WTC11 (cell line): Measurements from ENCODE around the gene DTWD2.

ENCODE experiments used
- CBFB ChIP-seq: sonication (generic); formaldehyde crosslinking; IDR thresholded peaks from 2 replicates; pipeline ENCODE4 v1.8.1; 2022; ENCODE audit warnings: mild to moderate bottlenecking, low read depth, missing genetic modification reagents
- ELF4 ChIP-seq: sonication (generic); formaldehyde crosslinking; IDR thresholded peaks from 2 replicates; pipeline ENCODE4 v1.8.1; 2022; ENCODE audit warnings: low read depth, mild to moderate bottlenecking, moderate library complexity, missing genetic modification reagents
- ETV6 ChIP-seq: sonication (generic); formaldehyde crosslinking; IDR thresholded peaks from 2 replicates; pipeline ENCODE4 v1.8.1; 2022; ENCODE audit warnings: mild to moderate bottlenecking, missing genetic modification reagents
- FOXP1 ChIP-seq: sonication (generic); formaldehyde crosslinking; IDR thresholded peaks from 2 replicates; pipeline ENCODE4 v1.8.0; 2022; ENCODE audit warnings: missing genetic modification reagents, mild to moderate bottlenecking, moderate library complexity, borderline replicate concordance
- GABPB1 ChIP-seq: sonication (generic); formaldehyde crosslinking; IDR thresholded peaks from 2 replicates; pipeline ENCODE4 v1.8.1; 2023; ENCODE audit warnings: mild to moderate bottlenecking, missing genetic modification reagents
- NFYB ChIP-seq: sonication (generic); formaldehyde crosslinking; conservative IDR thresholded peaks from 2 replicates; pipeline ENCODE4 v1.8.0; 2022; ENCODE audit warnings: low read depth, missing genetic modification reagents
- SP1 ChIP-seq: sonication (generic); formaldehyde crosslinking; conservative IDR thresholded peaks from 2 replicates; pipeline ENCODE4 v1.8.1; 2022; ENCODE audit warnings: missing genetic modification reagents
- TCF7 ChIP-seq: sonication (generic); formaldehyde crosslinking; IDR thresholded peaks from 2 replicates; pipeline ENCODE4 v1.8.0; 2022; ENCODE audit warnings: mild to moderate bottlenecking, low read depth, missing genetic modification reagents, moderate library complexity
- ZNF121 ChIP-seq: sonication (generic); formaldehyde crosslinking; IDR thresholded peaks from 2 replicates; pipeline ENCODE4 v1.8.0; 2023; ENCODE audit warnings: missing genetic modification reagents
- ZNF232 ChIP-seq: sonication (generic); formaldehyde crosslinking; IDR thresholded peaks from 2 replicates; pipeline ENCODE4 v1.8.0; 2022; ENCODE audit warnings: mild to moderate bottlenecking, missing genetic modification reagents
- TF ChIP-seq, protein P1 (sequence below): fragments of 200-600 bp; IDR thresholded peaks from 2 replicates; pipeline ENCODE4 v1.8.0; 2022; ENCODE audit warnings: antibody characterized with exemption
- TF ChIP-seq, protein P2 (sequence below): sonication (generic); formaldehyde crosslinking; IDR thresholded peaks from 2 replicates; pipeline ENCODE4 v1.8.1; 2022; ENCODE audit warnings: low read depth, missing genetic modification reagents, borderline replicate concordance
- TF ChIP-seq, protein P3 (sequence below): sonication (generic); formaldehyde crosslinking; IDR thresholded peaks from 2 replicates; pipeline ENCODE4 v1.8.0; 2022; ENCODE audit warnings: mild to moderate bottlenecking, missing genetic modification reagents

DNA sequence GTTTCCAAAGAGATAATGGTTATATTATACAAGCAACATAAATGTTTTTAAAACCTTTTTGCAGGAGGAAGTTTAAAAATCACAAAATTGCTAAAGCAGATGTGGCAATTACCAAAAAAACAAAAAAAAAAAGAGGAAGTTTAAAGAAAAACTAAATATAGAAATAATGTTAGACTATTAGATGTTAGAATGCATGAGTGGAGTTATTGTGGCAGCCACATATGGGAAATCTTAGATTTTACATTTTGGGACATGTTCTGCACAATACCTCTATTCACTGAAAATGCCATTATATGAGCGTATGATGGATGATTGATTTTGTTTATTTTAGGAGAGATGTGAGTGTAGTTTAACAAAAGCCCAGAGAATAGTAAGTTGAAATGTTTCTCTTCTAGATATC, 31.2 kb upstream of the DTWD2 start:
- no peak for TF ChIP-seq CBFB (CRISPR knock-in tag)
- TF ChIP-seq, protein P1, sequence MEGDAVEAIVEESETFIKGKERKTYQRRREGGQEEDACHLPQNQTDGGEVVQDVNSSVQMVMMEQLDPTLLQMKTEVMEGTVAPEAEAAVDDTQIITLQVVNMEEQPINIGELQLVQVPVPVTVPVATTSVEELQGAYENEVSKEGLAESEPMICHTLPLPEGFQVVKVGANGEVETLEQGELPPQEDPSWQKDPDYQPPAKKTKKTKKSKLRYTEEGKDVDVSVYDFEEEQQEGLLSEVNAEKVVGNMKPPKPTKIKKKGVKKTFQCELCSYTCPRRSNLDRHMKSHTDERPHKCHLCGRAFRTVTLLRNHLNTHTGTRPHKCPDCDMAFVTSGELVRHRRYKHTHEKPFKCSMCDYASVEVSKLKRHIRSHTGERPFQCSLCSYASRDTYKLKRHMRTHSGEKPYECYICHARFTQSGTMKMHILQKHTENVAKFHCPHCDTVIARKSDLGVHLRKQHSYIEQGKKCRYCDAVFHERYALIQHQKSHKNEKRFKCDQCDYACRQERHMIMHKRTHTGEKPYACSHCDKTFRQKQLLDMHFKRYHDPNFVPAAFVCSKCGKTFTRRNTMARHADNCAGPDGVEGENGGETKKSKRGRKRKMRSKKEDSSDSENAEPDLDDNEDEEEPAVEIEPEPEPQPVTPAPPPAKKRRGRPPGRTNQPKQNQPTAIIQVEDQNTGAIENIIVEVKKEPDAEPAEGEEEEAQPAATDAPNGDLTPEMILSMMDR, result no peak
- TF ChIP-seq, protein P2, sequence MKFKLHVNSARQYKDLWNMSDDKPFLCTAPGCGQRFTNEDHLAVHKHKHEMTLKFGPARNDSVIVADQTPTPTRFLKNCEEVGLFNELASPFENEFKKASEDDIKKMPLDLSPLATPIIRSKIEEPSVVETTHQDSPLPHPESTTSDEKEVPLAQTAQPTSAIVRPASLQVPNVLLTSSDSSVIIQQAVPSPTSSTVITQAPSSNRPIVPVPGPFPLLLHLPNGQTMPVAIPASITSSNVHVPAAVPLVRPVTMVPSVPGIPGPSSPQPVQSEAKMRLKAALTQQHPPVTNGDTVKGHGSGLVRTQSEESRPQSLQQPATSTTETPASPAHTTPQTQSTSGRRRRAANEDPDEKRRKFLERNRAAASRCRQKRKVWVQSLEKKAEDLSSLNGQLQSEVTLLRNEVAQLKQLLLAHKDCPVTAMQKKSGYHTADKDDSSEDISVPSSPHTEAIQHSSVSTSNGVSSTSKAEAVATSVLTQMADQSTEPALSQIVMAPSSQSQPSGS (CRISPR knock-in tag), result no peak
- TF ChIP-seq SP1 (CRISPR knock-in tag), result no peak
- no peak for TF ChIP-seq FOXP1 (CRISPR knock-in tag)
- TF ChIP-seq ZNF121 (CRISPR knock-in tag), result no peak
- TF ChIP-seq, protein P3, sequence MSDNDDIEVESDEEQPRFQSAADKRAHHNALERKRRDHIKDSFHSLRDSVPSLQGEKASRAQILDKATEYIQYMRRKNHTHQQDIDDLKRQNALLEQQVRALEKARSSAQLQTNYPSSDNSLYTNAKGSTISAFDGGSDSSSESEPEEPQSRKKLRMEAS (CRISPR knock-in tag), result no peak
- TF ChIP-seq ELF4 (CRISPR knock-in tag), result no peak
- no peak for TF ChIP-seq TCF7
- TF ChIP-seq GABPB1 (CRISPR knock-in tag), result no peak
- no peak for TF ChIP-seq ZNF232 (CRISPR knock-in tag)
- no peak for TF ChIP-seq ETV6 (CRISPR knock-in tag)
- TF ChIP-seq NFYB (CRISPR knock-in tag), result no peak
